IPS-18a (cell line): ENCODE results near the gene TAF6.

Source experiments
- H3K27ac ChIP-seq: one replicate; pipeline ENCODE4 v1.5.1; 2013; ENCODE audit warnings: low read length
- H3K27me3 ChIP-seq: one replicate; pipeline ENCODE4 v1.6.1; 2013; ENCODE audit warnings: mild to moderate bottlenecking, low read length; ENCODE audit not compliant: control insufficient read depth, insufficient read depth
- H3K36me3 ChIP-seq: one replicate; pipeline ENCODE4 v1.6.1; 2013; ENCODE audit warnings: low read depth, low read length; ENCODE audit not compliant: control insufficient read depth
- H3K4me1 ChIP-seq: one replicate; pipeline ENCODE4 v1.6.1; 2013; ENCODE audit warnings: low read depth, low read length; ENCODE audit not compliant: control insufficient read depth
- H3K4me3 ChIP-seq: one replicate; pipeline ENCODE4 v1.5.1; 2013; ENCODE audit warnings: low read length
- H3K9ac ChIP-seq: one replicate; pipeline ENCODE4 v1.6.1; 2013; ENCODE audit warnings: mild to moderate bottlenecking, low read length, moderate library complexity
- H3K9me3 ChIP-seq: one replicate; pipeline ENCODE4 v1.6.1; 2013; ENCODE audit warnings: low read depth, low read length; ENCODE audit not compliant: control insufficient read depth

Gene TAF6

DNA sequence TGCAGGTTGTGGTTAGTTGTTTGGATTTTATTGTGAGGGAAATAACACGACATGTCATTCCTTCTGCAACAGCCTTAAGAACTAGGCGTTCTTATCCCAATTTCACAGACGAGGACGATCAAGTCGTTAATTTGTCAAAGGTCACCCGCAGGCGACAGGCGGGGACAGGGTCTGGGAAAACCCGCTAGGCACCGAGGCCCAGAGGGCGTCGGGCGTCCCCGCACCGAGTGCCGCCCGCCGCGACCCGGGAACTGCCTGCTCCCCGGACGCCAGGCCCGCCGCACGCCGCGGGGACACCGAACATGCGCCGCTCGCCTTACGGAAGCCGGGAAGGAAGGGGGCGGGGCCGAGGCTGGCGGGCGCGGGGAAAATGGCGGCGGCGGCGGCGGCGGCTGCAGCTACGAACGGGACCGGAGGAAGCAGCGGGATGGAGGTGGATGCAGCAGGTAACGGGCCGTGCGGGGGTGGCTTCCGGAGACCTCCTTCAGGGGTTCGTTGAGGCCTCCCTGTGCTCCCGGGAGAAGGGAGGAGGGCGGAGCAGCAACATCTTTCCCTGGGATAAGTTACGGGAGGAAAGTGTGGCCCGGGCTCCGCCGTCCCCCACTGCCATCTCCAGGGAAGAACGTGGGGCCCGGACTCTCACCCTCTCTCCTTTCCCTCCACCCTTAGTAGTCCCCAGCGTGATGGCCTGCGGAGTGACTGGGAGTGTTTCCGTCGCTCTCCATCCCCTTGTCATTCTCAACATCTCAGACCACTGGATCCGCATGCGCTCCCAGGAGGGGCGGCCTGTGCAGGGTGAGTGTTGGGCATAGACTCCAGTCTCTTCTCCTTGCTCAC lies 30.3 kb downstream of the TAF6 start, which contains the start of gene COPS6:
COPS6 (plus strand) TSS at position 349 of the 837 bp plus-strand sequence; CDS start at position 371, 22 bp downstream.
- Histone ChIP-seq H3K4me1 (no peaks in the 10 kb centered on the region), H3K9me3 (no peaks in the 10 kb centered on the region), H3K27ac (peak within 1 kb of the TSS; percentile 62), H3K27me3 (no peaks in the 10 kb centered on the region), H3K36me3 (peaks cover 33% of the 10 kb centered on the region), H3K9ac (peak within 1 kb of the TSS; percentile 88), H3K4me3 (peak within 1 kb of the TSS; percentile 80)

DNA sequence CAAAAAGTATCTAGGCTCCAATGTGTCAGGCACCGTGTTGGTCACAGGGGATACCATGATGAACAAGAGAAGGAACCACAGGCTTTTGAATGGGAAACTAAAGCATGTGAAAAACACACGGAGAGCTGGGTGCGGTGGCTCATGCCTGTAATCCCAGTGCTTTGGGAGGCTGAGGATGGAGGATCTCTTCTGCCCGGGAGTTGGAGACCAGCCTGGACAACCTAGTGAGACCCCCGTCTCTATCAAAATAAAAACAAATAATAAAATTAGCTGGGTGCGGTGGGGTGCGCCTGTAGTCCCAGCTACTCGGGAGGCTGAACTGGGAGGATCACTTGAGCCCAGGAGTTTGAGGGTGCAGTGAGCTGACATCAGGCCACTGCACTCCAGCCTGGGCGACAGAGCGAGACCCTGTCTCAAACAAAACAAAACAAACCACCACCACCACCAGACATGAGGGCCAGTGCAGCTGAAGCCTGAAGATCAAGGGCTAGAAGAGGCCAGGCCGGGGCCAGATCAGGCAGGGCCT lies 31.0 kb downstream of the TAF6 start:
- Histone ChIP-seq H3K4me3 (peak overlapping the region; percentile 80), H3K27ac (peak overlapping the region; percentile 62), H3K36me3 (peaks cover 26% of the 10 kb centered on the region), H3K27me3 (no peaks in the 10 kb centered on the region), H3K9ac (peak overlapping the region; percentile 88), H3K9me3 (no peaks in the 10 kb centered on the region), H3K4me1 (peaks cover 4% of the 10 kb centered on the region)

DNA sequence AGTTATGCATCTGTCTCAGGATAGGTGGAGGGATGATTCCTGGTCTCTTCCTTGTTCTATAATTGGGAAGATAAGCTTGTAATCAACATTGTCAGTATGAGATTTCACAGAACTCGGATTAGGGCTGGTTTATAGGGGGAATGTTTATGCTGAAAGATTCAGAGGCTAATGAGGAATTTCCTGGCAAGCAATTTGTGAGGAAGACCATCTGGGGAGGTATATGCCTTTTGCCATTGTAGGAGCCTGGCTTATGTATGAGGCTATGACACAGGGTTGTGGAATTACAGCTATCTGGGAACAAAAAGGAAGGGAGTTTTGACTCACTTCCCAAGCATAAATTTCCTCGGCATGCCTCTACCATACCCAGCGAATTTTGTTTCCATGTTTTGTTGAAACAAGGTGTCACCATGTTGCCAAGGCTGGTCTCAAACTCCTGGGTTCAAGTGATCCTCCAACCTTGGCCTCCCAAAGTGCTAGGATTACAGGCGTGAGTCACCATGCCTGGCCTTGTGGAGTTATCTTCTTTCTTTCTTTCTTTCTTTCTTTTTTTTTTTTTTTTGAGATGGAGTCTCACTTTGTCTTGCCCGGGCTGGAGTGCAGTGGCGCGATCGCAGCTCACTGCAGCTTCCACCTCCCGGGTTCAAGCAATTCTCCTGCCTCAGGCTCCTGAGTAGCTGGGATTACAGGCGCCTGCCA lies 32.0 kb downstream of the TAF6 start:
- Histone ChIP-seq H3K4me3 (no peak overlapping the region), H3K9me3 (no peaks in the 10 kb centered on the region), H3K27ac (no peak overlapping the region), H3K36me3 (peaks cover 17% of the 10 kb centered on the region), H3K4me1 (peaks cover 9% of the 10 kb centered on the region), H3K27me3 (no peaks in the 10 kb centered on the region), H3K9ac (no peak overlapping the region)

DNA sequence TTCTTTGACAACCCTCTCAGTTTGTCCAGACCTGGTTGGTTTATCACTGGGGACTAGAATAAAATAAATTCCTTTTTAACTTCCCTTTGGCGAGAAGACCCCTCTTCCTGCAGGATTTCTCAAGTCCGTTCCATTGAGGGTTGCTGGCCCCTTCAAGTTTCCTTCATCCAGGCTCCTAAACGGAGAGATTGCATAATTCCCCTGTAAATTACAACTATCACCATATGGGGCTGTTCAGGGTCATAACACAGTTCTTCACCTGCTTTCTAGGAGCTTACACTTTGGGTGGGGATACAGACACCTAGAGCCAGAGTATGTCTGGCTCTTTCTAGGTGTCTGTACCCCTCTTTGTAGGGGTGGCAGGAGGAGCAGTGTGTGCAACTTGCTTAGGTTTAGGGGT lies 33.6 kb downstream of the TAF6 start:
- Histone ChIP-seq H3K27me3 (no peaks in the 10 kb centered on the region), H3K27ac (no peak overlapping the region), H3K4me3 (no peak overlapping the region), H3K9me3 (no peaks in the 10 kb centered on the region), H3K9ac (no peak overlapping the region), H3K4me1 (peaks cover 9% of the 10 kb centered on the region), H3K36me3 (peaks cover 3% of the 10 kb centered on the region)

DNA sequence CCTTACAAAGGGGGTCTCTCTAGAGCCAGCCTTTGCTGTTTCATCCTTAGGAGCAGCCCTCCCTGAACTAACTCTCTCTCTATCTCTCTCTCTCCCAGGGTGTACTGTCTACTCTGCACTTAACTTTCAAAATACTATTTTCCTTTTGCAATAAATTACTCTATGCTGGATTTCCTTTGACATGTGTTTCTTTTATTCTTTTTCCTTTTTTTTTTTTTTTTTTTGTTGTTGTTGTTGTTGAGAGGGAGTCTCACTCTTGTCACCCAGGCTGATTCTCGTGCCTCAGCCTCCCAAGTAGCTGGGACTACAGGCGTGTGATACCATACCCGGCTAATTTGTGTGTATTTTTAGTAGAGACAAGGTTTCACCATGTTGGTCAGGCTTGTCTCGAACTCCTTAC lies 36.2 kb downstream of the TAF6 start:
- Histone ChIP-seq H3K9ac (peak overlapping the region; percentile 61), H3K27me3 (no peaks in the 10 kb centered on the region), H3K4me3 (peak overlapping the region; percentile 44), H3K4me1 (peaks cover 9% of the 10 kb centered on the region), H3K9me3 (no peaks in the 10 kb centered on the region), H3K36me3 (peaks cover 15% of the 10 kb centered on the region), H3K27ac (peak overlapping the region; percentile 87)

DNA sequence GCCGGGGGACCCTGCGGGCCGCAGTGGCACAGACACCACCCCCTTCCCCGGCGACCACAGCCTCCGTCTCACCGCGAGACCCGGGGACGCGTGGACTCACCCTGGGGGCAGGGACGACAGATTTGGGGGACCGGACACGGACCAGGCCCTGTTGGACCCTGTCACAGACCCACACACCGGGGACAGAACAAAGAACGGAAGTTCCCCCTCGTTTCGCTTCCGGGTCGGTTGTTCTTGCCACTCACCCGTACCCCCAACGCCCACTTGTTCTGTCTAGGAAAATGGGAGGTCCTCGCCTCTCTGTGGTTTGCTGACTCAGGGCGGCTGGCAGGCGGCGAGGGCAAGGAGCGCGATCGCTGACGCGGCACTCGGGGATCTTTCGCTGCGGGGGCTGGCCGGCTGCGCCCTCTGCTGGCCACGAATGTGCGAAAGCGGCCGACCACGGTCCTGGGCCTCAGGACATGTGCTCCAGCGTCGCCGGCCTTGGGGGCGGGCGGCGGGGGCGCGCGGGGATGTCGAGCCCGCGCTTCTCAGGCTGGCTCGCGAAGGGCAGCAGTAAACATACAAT lies 37.5 kb downstream of the TAF6 start, which contains the start of gene ZNF3:
ZNF3 (minus strand) TSS at position 189 of the 568 bp plus-strand sequence. CDS start 4,366 bp downstream, outside the sequence.
- H3K9me3 ChIP-seq, result no peaks in the 10 kb centered on the region
- peaks cover 9% of the 10 kb centered on the region for H3K4me1 ChIP-seq
- H3K36me3 ChIP-seq, result peaks cover 25% of the 10 kb centered on the region
- H3K27ac ChIP-seq, result peak within 1 kb of the TSS; percentile 54
- peak within 1 kb of the TSS; percentile 96 for H3K9ac ChIP-seq
- H3K4me3 ChIP-seq, result peak within 1 kb of the TSS; percentile 80
- no peaks in the 10 kb centered on the region for H3K27me3 ChIP-seq

DNA sequence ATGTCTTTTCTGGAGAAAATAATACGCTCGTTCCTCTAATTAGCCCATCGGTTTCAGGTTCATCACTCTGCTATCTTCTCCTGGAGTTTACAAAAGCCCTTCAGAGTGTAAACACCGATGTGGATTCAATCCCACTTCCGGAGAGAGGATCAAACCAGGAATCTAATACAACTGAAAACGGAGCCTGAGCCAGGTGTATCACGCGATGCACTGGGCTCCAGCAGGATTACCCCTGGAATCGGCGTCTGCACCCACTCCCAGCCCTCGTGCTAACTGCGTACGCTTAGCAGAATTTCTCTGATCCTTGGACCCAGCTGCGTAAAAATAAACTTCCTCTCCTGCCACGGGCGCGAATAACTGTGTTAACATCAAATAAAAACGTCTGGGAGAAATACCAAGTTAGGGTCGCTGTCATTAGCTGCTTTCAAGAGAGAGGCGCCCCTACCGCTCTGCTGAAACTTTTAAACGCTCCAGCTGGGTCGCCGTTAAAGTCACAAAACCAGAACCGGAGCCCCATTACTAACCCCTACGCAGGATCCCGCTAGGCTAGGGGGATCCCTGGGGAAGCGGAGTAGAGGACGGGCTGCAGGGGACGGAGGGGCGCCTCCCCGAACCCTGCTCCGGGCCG lies 38.1 kb downstream of the TAF6 start:
- H3K9ac ChIP-seq, result peak overlapping the region; percentile 96
- peaks cover 9% of the 10 kb centered on the region for H3K4me1 ChIP-seq
- H3K27ac ChIP-seq, result peak overlapping the region; percentile 54
- no peaks in the 10 kb centered on the region for H3K27me3 ChIP-seq
- H3K9me3 ChIP-seq, result no peaks in the 10 kb centered on the region
- peak overlapping the region; percentile 80 for H3K4me3 ChIP-seq
- H3K36me3 ChIP-seq, result peaks cover 31% of the 10 kb centered on the region

DNA sequence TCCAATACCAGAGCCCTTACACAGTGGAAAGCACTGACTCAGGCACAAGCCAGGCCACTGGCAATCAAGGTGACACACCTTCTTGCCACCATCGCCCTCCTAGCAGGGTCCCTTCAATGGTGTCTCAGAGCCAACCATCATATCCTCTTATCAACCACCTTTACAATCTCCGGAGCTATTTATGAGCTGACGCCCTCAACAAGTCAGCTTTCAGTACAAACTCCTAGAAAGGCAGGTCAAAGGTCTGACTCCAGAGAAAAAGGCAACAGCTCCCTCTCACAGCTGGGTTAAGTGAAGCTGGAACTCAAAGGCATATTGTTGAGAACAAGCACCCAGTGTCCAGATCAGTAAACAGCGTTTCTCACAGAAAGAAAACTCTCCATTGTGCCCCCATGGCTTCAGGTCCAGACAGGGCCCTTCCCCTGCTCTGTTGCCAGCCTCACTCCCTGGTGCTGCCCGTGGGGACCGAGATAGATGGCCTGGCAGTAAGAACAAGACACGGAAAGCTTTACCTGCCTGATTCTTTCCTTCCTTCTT lies 40.1 kb downstream of the TAF6 start:
- Histone ChIP-seq H3K9me3 (no peaks in the 10 kb centered on the region), H3K9ac (no peak overlapping the region), H3K4me1 (peaks cover 9% of the 10 kb centered on the region), H3K4me3 (no peak overlapping the region), H3K27me3 (no peaks in the 10 kb centered on the region), H3K36me3 (peaks cover 50% of the 10 kb centered on the region), H3K27ac (no peak overlapping the region)

DNA sequence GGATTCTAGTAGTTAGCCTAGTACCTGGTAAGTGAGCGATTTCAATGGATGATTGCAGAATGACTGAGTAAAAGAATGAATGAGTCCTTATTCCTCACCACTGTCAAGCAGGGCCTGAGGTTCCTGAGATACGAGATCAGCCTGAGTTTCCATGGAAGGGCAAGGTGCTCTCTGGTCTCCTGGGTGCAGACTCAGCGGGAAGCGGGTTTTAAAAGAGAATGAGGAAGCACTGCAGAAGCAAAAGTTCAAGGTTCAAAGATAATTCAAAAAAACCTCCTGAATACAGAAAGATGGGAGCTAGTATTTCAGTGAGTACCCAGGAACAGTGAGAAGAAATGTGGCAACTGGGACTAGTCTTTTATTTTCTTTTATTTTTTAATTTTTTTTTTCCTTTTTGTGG lies 42.0 kb downstream of the TAF6 start:
- H3K9me3 ChIP-seq, result peaks cover 16% of the 10 kb centered on the region
- no peak overlapping the region for H3K27ac ChIP-seq
- H3K36me3 ChIP-seq, result peaks cover 69% of the 10 kb centered on the region
- H3K4me3 ChIP-seq, result no peak overlapping the region
- no peak overlapping the region for H3K9ac ChIP-seq
- no peaks in the 10 kb centered on the region for H3K4me1 ChIP-seq
- no peaks in the 10 kb centered on the region for H3K27me3 ChIP-seq

DNA sequence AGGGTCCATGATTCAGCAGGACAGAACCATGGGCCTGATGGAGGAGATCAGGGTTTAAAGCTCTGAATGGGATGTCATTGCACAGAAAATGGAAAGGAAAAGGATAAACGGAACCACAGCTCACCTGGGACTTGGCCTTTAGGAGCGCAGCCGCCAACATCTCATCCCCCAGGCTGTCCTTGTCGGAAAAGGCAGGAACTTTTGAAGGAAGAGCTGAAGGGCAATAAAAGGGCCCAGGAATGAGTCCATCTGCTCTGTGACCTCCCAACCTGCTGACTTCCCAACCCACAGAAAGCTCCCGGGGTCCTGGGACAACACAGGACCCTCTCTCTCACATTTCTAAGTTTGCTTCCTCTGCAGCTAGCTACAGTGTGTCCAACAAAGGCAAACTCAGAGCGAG lies 43.7 kb downstream of the TAF6 start:
- H3K4me3 ChIP-seq, result no peak overlapping the region
- peaks cover 87% of the 10 kb centered on the region for H3K36me3 ChIP-seq

DNA sequence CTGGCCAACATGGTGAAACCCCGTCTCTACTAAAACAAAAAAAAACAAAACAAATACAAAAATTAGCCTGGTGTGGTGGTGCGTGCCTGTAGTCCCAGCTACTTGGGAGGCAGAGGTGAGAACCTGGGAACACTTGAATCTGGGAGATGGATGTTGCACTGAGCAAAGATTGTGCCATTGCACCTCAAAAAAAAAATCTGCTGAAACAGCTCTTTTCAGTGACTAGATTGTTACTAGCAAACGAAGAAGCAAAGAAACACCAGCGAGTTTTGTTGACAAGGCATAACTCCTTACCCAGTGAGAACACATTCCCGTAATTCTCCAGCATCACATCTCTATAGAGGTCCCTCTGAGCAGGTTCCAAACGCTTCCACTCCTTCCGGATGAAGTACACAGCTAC lies 44.3 kb downstream of the TAF6 start:
- H3K9me3 ChIP-seq, result peaks cover 38% of the 10 kb centered on the region
- no peak overlapping the region for H3K9ac ChIP-seq
- H3K4me1 ChIP-seq, result no peaks in the 10 kb centered on the region
- H3K36me3 ChIP-seq, result peaks cover 93% of the 10 kb centered on the region
- no peaks in the 10 kb centered on the region for H3K27me3 ChIP-seq
- no peak overlapping the region for H3K4me3 ChIP-seq
- H3K27ac ChIP-seq, result no peak overlapping the region

More for the DNA sequence above, 43.7 kb downstream of the TAF6 start:
- Histone ChIP-seq H3K27me3 (no peaks in the 10 kb centered on the region), H3K27ac (no peak overlapping the region), H3K9ac (no peak overlapping the region), H3K9me3 (peaks cover 34% of the 10 kb centered on the region), H3K4me1 (no peaks in the 10 kb centered on the region)
